IMR-90 (cell line): ENCODE results near the gene PCDHGA5. TPM values are rescaled to one million over a fixed set of nuclear protein-coding genes. Genes with fewer than 3 reads are reported as not detected.
A peak's percentile ranks its signal among the peaks of the same experiment; 100 is the strongest.

Experiments used
- ATAC-seq: fragments of 200-7000 bp; cut with Tn5 transposase; 2 replicates; pipeline ENCODE4 v1.9.1; 2020; ENCODE audit warnings: low read depth, mild to moderate bottlenecking, moderate library complexity
- BruUV-seq: library from RNA; stranded (reverse); fragments of 400-500 nt; replicated peaks from 2 replicates; lab custom pipeline; 2021; lab: Mats Ljungman, UMichigan
- CTCF ChIA-PET: fragments of 300-600 bp; formaldehyde crosslinking; extraction: SDS; loops from one replicate; lab custom pipeline; 2021; ENCODE audit warnings: antibody characterized with exemption; lab: Yijun Ruan, JAX
- POLR2A ChIA-PET: fragments of 300-600 bp; sonication (Branson Sonifier 250); formaldehyde crosslinking; loops from one replicate; lab custom pipeline; 2022; ENCODE audit warnings: antibody characterized with exemption; ENCODE audit not compliant: unreplicated experiment; lab: Charles Lee
- DNase-seq: peaks from one replicate; pipeline ENCODE4 v3.0.0; 2013
- H2AFZ ChIP-seq: replicated peaks from 2 replicates; pipeline ENCODE3; 2013; ENCODE audit warnings: low read length, mild to moderate bottlenecking; ENCODE audit not compliant: poor library complexity
- H2AK5ac ChIP-seq: 2 replicates; pipeline ENCODE4 v1.6.1; 2013; ENCODE audit warnings: low read depth, low read length, inconsistent platforms
- H2AK9ac ChIP-seq: replicated peaks from 2 replicates; pipeline ENCODE3; 2013; ENCODE audit warnings: mild to moderate bottlenecking, low read depth, low read length, moderate library complexity; ENCODE audit not compliant: poor library complexity
- H2BK120ac ChIP-seq: 2 replicates; pipeline ENCODE4 v1.6.1; 2013; ENCODE audit warnings: low read depth, low read length, inconsistent platforms
- H2BK15ac ChIP-seq: 3 replicates; pipeline ENCODE4 v1.6.1; 2013; ENCODE audit warnings: low read depth, low read length, inconsistent platforms
- H2BK20ac ChIP-seq: 2 replicates; pipeline ENCODE4 v1.6.1; 2013; ENCODE audit warnings: low read depth, mild to moderate bottlenecking, inconsistent platforms, low read length, moderate library complexity
- H2BK5ac ChIP-seq: 2 replicates; pipeline ENCODE4 v1.6.1; 2013; ENCODE audit warnings: mild to moderate bottlenecking, low read depth, low read length, inconsistent platforms; ENCODE audit not compliant: poor library complexity, severe bottlenecking
- H3K14ac ChIP-seq: replicated peaks from 2 replicates; pipeline ENCODE4 v1.6.1; 2013; ENCODE audit warnings: low read depth, low read length, inconsistent platforms
- H3K18ac ChIP-seq: 2 replicates; pipeline ENCODE4 v1.6.1; 2013; ENCODE audit warnings: low read depth, low read length, control low read depth
- H3K23ac ChIP-seq: 2 replicates; pipeline ENCODE4 v1.6.1; 2013; ENCODE audit warnings: low read depth, low read length, inconsistent platforms
- H3K27ac ChIP-seq: 2 replicates; pipeline ENCODE4 v1.5.1; 2013; ENCODE audit warnings: mild to moderate bottlenecking, control low read depth, low read length; ENCODE audit not compliant: insufficient read depth
- H3K27me3 ChIP-seq: 2 replicates; pipeline ENCODE4 v1.6.1; 2013; ENCODE audit warnings: low read length; ENCODE audit not compliant: control insufficient read depth, insufficient read depth
- H3K36me3 ChIP-seq: 2 replicates; pipeline ENCODE4 v1.6.1; 2013; ENCODE audit warnings: low read length, mixed read lengths; ENCODE audit not compliant: control insufficient read depth, insufficient read depth
- H3K4ac ChIP-seq: 2 replicates; pipeline ENCODE4 v1.6.1; 2013; ENCODE audit warnings: low read depth, low read length, inconsistent platforms
- H3K4me1 ChIP-seq: 2 replicates; pipeline ENCODE4 v1.6.1; 2013; ENCODE audit warnings: low read length, mixed read lengths; ENCODE audit not compliant: control insufficient read depth, insufficient read depth
- H3K4me2 ChIP-seq: 2 replicates; pipeline ENCODE4 v1.6.1; 2013; ENCODE audit warnings: low read depth, mild to moderate bottlenecking, control low read depth, low read length, moderate library complexity
- H3K4me3 ChIP-seq: 2 replicates; pipeline ENCODE4 v1.5.1; 2013; ENCODE audit warnings: low read depth, mild to moderate bottlenecking, control low read depth, low read length, moderate library complexity; ENCODE audit not compliant: insufficient read depth
- H3K56ac ChIP-seq: 2 replicates; pipeline ENCODE4 v1.6.1; 2013; ENCODE audit warnings: low read length, inconsistent platforms; ENCODE audit not compliant: insufficient read depth; ENCODE audit errors: extremely low read depth
- H3K79me1 ChIP-seq, 2 experiments: 2 replicates each; pipeline ENCODE4 v1.6.1; 2013; ENCODE audit warnings: low read length in 2 of 2, inconsistent platforms in 1 of 2, low read depth in 1 of 2
- H3K9ac ChIP-seq: 2 replicates; pipeline ENCODE4 v1.6.1; 2013; ENCODE audit warnings: low read depth, low read length, control low read depth
- H3K9me1 ChIP-seq: 2 replicates; pipeline ENCODE4 v1.6.1; 2013; ENCODE audit warnings: low read length, inconsistent platforms; ENCODE audit not compliant: insufficient read depth
- H3K9me3 ChIP-seq: 2 replicates; pipeline ENCODE4 v1.6.1; 2013; ENCODE audit warnings: low read length; ENCODE audit not compliant: control insufficient read depth, insufficient read depth
- H4K20me1 ChIP-seq: 2 replicates; pipeline ENCODE4 v1.6.1; 2013; ENCODE audit warnings: low read length, inconsistent platforms; ENCODE audit not compliant: insufficient read depth
- H4K5ac ChIP-seq: 2 replicates; pipeline ENCODE4 v1.6.1; 2013; ENCODE audit warnings: mild to moderate bottlenecking, low read depth, low read length, control low read depth
- H4K8ac ChIP-seq, 2 experiments: 2 replicates each; pipeline ENCODE4 v1.6.1; 2013; ENCODE audit warnings: low read depth in 2 of 2, low read length in 2 of 2, control low read depth in 1 of 2, inconsistent platforms in 1 of 2
- H4K91ac ChIP-seq: 2 replicates; pipeline ENCODE4 v1.6.1; 2013; ENCODE audit warnings: low read depth, low read length, inconsistent platforms; ENCODE audit not compliant: insufficient read depth
- BHLHE40 ChIP-seq: fragments of 150-350 bp; IDR thresholded peaks from 2 replicates; pipeline ENCODE4 v1.6.1; 2016; ENCODE audit warnings: mild to moderate bottlenecking, low read depth, low read length
- MAFK ChIP-seq: IDR thresholded peaks from 2 replicates; pipeline ENCODE4 v1.6.1; 2012; ENCODE audit warnings: low read depth, low read length, improper control_type of control experiment
- MAZ ChIP-seq: IDR thresholded peaks from 2 replicates; pipeline ENCODE4 v1.6.1; 2012; ENCODE audit warnings: low read depth, mild to moderate bottlenecking, low read length, improper control_type of control experiment, moderate library complexity, borderline replicate concordance
- MXI1 ChIP-seq: IDR thresholded peaks from 2 replicates; pipeline ENCODE4 v1.6.1; 2012; ENCODE audit warnings: low read depth, mild to moderate bottlenecking, low read length, moderate library complexity, borderline replicate concordance
- POLR2A ChIP-seq: IDR thresholded peaks from 2 replicates; pipeline ENCODE4 v1.6.1; 2012; ENCODE audit warnings: mild to moderate bottlenecking, low read depth, low read length
- RAD21 ChIP-seq: IDR thresholded peaks from 2 replicates; pipeline ENCODE4 v1.6.1; 2012; ENCODE audit warnings: low read length, improper control_type of control experiment
- SMC3 ChIP-seq: fragments of 150-350 bp; IDR thresholded peaks from 2 replicates; pipeline ENCODE4 v1.6.1; 2016; ENCODE audit warnings: low read depth, mild to moderate bottlenecking, antibody characterized with exemption, low read length, moderate library complexity
- WGBS, 2 experiments: methylation state at CpG; one replicate each; pipeline versions ENCODE4 v1.1.5 to v1.1.7; 2013; ENCODE audit warnings: missing lambda C conversion rate in 2 of 2; ENCODE audit not compliant: insufficient read length in 1 of 2; ENCODE audit errors: extremely low coverage in 2 of 2; 5-methylcytosine and 5-hydroxymethylcytosine counted together
- dilution Hi-C: fragments of 300-500 bp; cut with HindIII; formaldehyde crosslinking; loops from one replicate; pipeline ENCODE4 v1.14.3; 2018; ENCODE audit warnings: low sequenced_read_pairs; ENCODE audit not compliant: unreplicated experiment
- in situ Hi-C: fragments of 300-500 bp; cut with MboI; formaldehyde crosslinking; loops from 3 replicates; pipeline ENCODE4 v1.14.3; 2019; ENCODE audit warnings: low sequenced_read_pairs, inconsistent platforms, mixed read lengths
- intact Hi-C: fragments of 100-400 bp; cut with micrococcal nuclease; formaldehyde crosslinking; loops from 2 replicates; pipeline ENCODE4 v1.10.0; 2022
- polyA plus RNA-seq, 3 experiments: library from polyadenylated mRNA; depleted of rRNA; stranded (reverse); fragments of >200 nt; gene quantifications; 2 replicates each; pipeline ENCODE4 v1.2.3, GENCODE V29; 2012; ENCODE audit warnings: low replicate concordance in 1 of 3
- total RNA-seq: library from RNA; depleted of rRNA; stranded (reverse); fragments of >200 nt; gene quantifications from 2 replicates; pipeline ENCODE4 v1.2.3, GENCODE V29; 2012
- TF ChIP-seq, protein P1 (sequence below): conservative IDR thresholded peaks from 2 replicates; pipeline ENCODE4 v1.5.1; 2012; ENCODE audit warnings: mild to moderate bottlenecking, low read depth, low read length, improper control_type of control experiment

PCDHGA5 gene
- total and polyA plus RNA-seq, 2 of the 4 experiments (the other 2 are of a cell fraction): 1.3 to 2.0 TPM

DNA sequence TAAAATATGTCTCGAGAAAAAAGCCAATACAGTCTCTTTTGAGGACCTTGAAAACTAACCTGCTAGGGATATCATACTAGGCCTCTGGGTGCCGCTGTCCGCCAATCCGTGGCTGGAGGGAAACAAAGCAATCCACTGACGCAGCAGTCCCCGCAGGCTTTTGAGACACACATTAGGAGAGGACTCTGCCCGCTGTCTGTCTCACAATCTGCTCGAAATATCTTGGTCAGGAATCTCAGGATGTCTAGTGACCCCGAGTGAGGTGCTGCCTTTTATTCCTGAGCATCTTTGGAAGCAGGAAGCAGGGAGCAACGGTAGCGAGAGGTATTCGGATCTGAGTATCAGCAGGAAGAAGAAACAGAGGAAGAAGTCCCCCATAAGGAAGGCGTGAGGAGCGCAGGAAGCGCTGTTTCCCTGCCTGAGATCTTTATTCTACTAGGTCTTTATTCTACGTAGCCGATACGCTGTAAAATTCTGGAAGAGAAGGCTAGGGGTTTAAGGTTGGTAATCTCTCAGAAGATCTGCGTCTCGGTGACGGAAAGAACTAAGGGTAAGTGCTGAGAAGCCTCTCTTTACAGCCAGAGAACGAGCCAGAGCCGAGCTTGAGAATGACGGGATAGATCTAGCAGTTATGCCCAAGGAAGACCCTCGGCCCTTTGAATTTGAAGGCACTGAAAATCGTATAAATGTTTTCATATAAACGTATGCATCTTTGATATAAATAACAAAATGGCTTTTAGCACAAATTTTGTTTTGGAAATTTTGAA lies 37.7 kb upstream of the PCDHGA5 start:
- H3K4me1 ChIP-seq: no peaks in the 10 kb centered on the region
- peak; percentile 82 for DNase-seq
- H2BK20ac ChIP-seq: 0 out of 2 replicates have a peak overlapping the region, but pooled peaks have one; percentile 6
- BruUV-seq: no TSS peak
- H2AFZ ChIP-seq: peak overlapping the region; percentile 95
- H3K27me3 ChIP-seq: no peaks in the 10 kb centered on the region
- no peak overlapping the region for H2AK9ac ChIP-seq
- peak overlapping the region; percentile 99 for H4K5ac ChIP-seq
- peak overlapping the region; percentile 85 for H3K4me3 ChIP-seq
- peak overlapping the region; percentile 87 for H2BK5ac ChIP-seq
- dilution Hi-C loops (no loop called here), in situ Hi-C loops (loop anchor here (5.0 kb wide), 1 partner anchor 236 kb away; no protein-coding TSS in a partner anchor), intact Hi-C loops (loop anchor here (1.0 to 5.0 kb wide), 3 partner anchors 36 to 238 kb away; partner anchors contain the start of genes PCDHGA10 and PCDHGA5)
- peak overlapping the region; percentile 85 for H3K23ac ChIP-seq
- no peak overlapping the region; the same call in 2 of the 3 replicates for H2BK15ac ChIP-seq
- peak; percentile 98 for ATAC-seq
- H4K91ac ChIP-seq: peak overlapping the region; percentile 84
- peak overlapping the region; percentile 97 for H3K4me2 ChIP-seq
- peak overlapping the region; percentile 47 to 94 for H4K8ac ChIP-seq
- 8% methylated on average over 12 of the region's 27 CpGs; no CpG with 5 or more reads in 1 of the 2 experiments for WGBS, 2 experiments
- H3K9me1 ChIP-seq: no peaks in the 10 kb centered on the region
- H3K56ac ChIP-seq: peak overlapping the region; percentile 88
- peak overlapping the region; percentile 98 for H3K14ac ChIP-seq
- H3K18ac ChIP-seq: peak overlapping the region; percentile 98
- H3K79me1 ChIP-seq: no peaks in the 10 kb centered on the region; a peak in 1 of 4 replicates
- H2AK5ac ChIP-seq: no peak overlapping the region
- POLR2A ChIA-PET: no interaction called here
- peak overlapping the region; percentile 96 for H3K27ac ChIP-seq
- H3K4ac ChIP-seq: peak overlapping the region; percentile 96
- peak overlapping the region; percentile 100 for H3K9ac ChIP-seq
- TF ChIP-seq MXI1: no peak
- peak; percentile 48; the same call in 1 of the 2 replicates for TF ChIP-seq MAFK
- peak; percentile 53; the same call in 1 of the 2 replicates for TF ChIP-seq POLR2A
- no peak for TF ChIP-seq BHLHE40
- TF ChIP-seq MAZ: no peak
- TF ChIP-seq, protein P1, sequence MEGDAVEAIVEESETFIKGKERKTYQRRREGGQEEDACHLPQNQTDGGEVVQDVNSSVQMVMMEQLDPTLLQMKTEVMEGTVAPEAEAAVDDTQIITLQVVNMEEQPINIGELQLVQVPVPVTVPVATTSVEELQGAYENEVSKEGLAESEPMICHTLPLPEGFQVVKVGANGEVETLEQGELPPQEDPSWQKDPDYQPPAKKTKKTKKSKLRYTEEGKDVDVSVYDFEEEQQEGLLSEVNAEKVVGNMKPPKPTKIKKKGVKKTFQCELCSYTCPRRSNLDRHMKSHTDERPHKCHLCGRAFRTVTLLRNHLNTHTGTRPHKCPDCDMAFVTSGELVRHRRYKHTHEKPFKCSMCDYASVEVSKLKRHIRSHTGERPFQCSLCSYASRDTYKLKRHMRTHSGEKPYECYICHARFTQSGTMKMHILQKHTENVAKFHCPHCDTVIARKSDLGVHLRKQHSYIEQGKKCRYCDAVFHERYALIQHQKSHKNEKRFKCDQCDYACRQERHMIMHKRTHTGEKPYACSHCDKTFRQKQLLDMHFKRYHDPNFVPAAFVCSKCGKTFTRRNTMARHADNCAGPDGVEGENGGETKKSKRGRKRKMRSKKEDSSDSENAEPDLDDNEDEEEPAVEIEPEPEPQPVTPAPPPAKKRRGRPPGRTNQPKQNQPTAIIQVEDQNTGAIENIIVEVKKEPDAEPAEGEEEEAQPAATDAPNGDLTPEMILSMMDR: peak; percentile 81
- peak; percentile 37 for TF ChIP-seq SMC3
- TF ChIP-seq RAD21: peak; percentile 64
- peaks cover 2% of the 10 kb centered on the region for H3K36me3 ChIP-seq
- peak overlapping the region; percentile 89 for H2BK120ac ChIP-seq
- H3K9me3 ChIP-seq: peaks cover 15% of the 10 kb centered on the region; the same call in 1 of the 2 replicates
- H4K20me1 ChIP-seq: no peaks in the 10 kb centered on the region
- CTCF ChIA-PET: interaction anchor here (0.6 to 1.1 kb wide), 5 partner anchors 11 to 234 kb away, joined by 3 to 4 read pairs (median 3); no protein-coding TSS in a partner anchor
